ENCODE measurements around the gene PLXDC2.

DNA sequence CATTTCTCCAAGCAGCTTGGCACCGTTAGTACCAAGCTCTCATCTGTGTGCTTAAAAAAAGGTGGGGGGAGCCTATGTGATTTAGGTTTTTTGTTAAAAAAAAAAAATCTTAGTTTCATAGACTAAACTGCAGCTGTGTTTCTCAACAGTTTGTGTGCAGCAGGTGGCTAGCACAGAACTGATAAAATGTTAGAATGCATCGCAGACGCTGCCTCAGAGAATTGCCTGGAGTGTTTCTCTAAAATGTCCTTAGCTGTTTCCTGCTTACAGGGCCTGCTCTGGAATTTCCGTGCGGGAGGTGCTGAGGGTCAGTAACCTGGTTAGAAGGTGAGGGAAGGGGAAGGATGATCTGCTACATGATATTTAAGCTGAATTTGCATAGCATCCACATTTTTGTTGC, 268.9 kb downstream of the PLXDC2 start:
- TF ChIP-seq CTCF (conservative IDR thresholded peaks at IDR 0.05; ENCODE audit: low read length) (no peak), EZH2phosphoT487 (IDR thresholded peaks at IDR 0.05; ENCODE audit: borderline replicate concordance) (no peak)

Measured in Loucy (cell line).